NB4 (cell line): Measurements from ENCODE around the gene LIPJ.

Experiments used
- MYC ChIP-seq: IDR thresholded peaks from 2 replicates; pipeline ENCODE4 v1.6.1; 2011; ENCODE audit warnings: low read depth, low read length
- POLR2A ChIP-seq: IDR thresholded peaks from 2 replicates; pipeline ENCODE4 v1.6.1; 2011; ENCODE audit warnings: mild to moderate bottlenecking; ENCODE audit not compliant: insufficient read length; ENCODE audit errors: extremely low read depth
- TF ChIP-seq, protein P1 (sequence below): IDR thresholded peaks from one replicate; pipeline ENCODE4 v1.5.1; 2012; ENCODE audit warnings: low read depth, low read length
- TF ChIP-seq, protein P2 (sequence below): IDR thresholded peaks from 2 replicates; pipeline ENCODE4 v1.6.1; 2011; ENCODE audit warnings: low read depth, low read length

GRCh38 chr10:88541116-88541626 lies 45.4 kb upstream of the LIPJ start:
- TF ChIP-seq MYC = no peak
- TF ChIP-seq, protein P1, sequence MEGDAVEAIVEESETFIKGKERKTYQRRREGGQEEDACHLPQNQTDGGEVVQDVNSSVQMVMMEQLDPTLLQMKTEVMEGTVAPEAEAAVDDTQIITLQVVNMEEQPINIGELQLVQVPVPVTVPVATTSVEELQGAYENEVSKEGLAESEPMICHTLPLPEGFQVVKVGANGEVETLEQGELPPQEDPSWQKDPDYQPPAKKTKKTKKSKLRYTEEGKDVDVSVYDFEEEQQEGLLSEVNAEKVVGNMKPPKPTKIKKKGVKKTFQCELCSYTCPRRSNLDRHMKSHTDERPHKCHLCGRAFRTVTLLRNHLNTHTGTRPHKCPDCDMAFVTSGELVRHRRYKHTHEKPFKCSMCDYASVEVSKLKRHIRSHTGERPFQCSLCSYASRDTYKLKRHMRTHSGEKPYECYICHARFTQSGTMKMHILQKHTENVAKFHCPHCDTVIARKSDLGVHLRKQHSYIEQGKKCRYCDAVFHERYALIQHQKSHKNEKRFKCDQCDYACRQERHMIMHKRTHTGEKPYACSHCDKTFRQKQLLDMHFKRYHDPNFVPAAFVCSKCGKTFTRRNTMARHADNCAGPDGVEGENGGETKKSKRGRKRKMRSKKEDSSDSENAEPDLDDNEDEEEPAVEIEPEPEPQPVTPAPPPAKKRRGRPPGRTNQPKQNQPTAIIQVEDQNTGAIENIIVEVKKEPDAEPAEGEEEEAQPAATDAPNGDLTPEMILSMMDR = no peak
- no peak for TF ChIP-seq POLR2A
- TF ChIP-seq, protein P2, sequence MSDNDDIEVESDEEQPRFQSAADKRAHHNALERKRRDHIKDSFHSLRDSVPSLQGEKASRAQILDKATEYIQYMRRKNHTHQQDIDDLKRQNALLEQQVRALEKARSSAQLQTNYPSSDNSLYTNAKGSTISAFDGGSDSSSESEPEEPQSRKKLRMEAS = no peak
